MCF 10A (cell line): ENCODE measurements around the gene ABHD3. TPM values are rescaled to one million over a fixed set of nuclear protein-coding genes. Genes with fewer than 3 reads are reported as not detected.
"Not testable (repeated sequence)": the region's sequence is repeated elsewhere in the genome, so short reads cannot be mapped to it uniquely, and the experiment has no call there.

ENCODE experiments used
- BruUV-seq: library from RNA; stranded (reverse); fragments of 400-500 nt; replicated peaks from 2 replicates; lab custom pipeline; 2021; lab: Mats Ljungman, UMichigan
- CTCF ChIA-PET: fragments of 300-600 bp; sonication (Branson Sonifier 250); formaldehyde crosslinking; extraction: SDS; loops from one replicate; lab custom pipeline; 2021; ENCODE audit warnings: antibody characterized with exemption, inconsistent platforms; lab: Yijun Ruan, JAX
- POLR2A ChIA-PET: fragments of 300-600, 350-650 bp; sonication (Branson Sonifier 250); formaldehyde crosslinking; extraction: SDS; loops from one replicate; lab custom pipeline; 2020; ENCODE audit warnings: antibody characterized with exemption, inconsistent platforms; lab: Yijun Ruan, JAX
- DNase-seq: peaks from one replicate; pipeline ENCODE4 v3.0.0-alpha.2; 2018; ENCODE audit not compliant: unreplicated experiment
- H3K27ac Mint-ChIP-seq: one replicate; pipeline ENCODE4 v1.8.0; 2022; ENCODE audit warnings: mild to moderate bottlenecking, low read depth, mixed read lengths; ENCODE audit not compliant: unreplicated experiment
- H3K27me3 Mint-ChIP-seq: one replicate; pipeline ENCODE4 v1.8.0; 2022; ENCODE audit warnings: mixed read lengths; ENCODE audit not compliant: insufficient read depth, unreplicated experiment
- H3K36me3 Mint-ChIP-seq: one replicate; pipeline ENCODE4 v1.8.0; 2022; ENCODE audit warnings: mild to moderate bottlenecking, moderate library complexity, mixed read lengths; ENCODE audit not compliant: insufficient read depth, unreplicated experiment
- H3K4me1 Mint-ChIP-seq: one replicate; pipeline ENCODE4 v1.8.0; 2022; ENCODE audit warnings: mixed read lengths; ENCODE audit not compliant: insufficient read depth, unreplicated experiment
- H3K4me3 Mint-ChIP-seq: one replicate; pipeline ENCODE4 v1.8.0; 2022; ENCODE audit warnings: mild to moderate bottlenecking, moderate library complexity, mixed read lengths; ENCODE audit not compliant: unreplicated experiment
- H3K9me3 Mint-ChIP-seq: one replicate; pipeline ENCODE4 v1.8.0; 2022; ENCODE audit warnings: mixed read lengths; ENCODE audit not compliant: unreplicated experiment
- intact Hi-C: fragments of 100-400 bp; cut with micrococcal nuclease; formaldehyde crosslinking; loops from 2 replicates; pipeline ENCODE4 v1.14.1; 2022
- total RNA-seq: library from RNA; stranded (reverse); gene quantifications from 2 replicates; pipeline ENCODE4 v1.2.3, GENCODE V29; 2022
- TF ChIP-seq, protein P1 (sequence below): fragments of 200-600 bp; IDR thresholded peaks from one replicate; pipeline ENCODE4 v1.8.0; 2022; ENCODE audit warnings: antibody characterized with exemption, mild to moderate bottlenecking; ENCODE audit not compliant: unreplicated experiment

ABHD3 gene
- total RNA-seq, 1 experiment from 2014 or later: 2.9 TPM

GRCh38 chr18:21693322-21693721, 11.3 kb downstream of the ABHD3 start:
- intact Hi-C loops: no loop called here
- H3K36me3 Mint-ChIP-seq: peaks cover 10% of the 10 kb centered on the region
- TF ChIP-seq, protein P1, sequence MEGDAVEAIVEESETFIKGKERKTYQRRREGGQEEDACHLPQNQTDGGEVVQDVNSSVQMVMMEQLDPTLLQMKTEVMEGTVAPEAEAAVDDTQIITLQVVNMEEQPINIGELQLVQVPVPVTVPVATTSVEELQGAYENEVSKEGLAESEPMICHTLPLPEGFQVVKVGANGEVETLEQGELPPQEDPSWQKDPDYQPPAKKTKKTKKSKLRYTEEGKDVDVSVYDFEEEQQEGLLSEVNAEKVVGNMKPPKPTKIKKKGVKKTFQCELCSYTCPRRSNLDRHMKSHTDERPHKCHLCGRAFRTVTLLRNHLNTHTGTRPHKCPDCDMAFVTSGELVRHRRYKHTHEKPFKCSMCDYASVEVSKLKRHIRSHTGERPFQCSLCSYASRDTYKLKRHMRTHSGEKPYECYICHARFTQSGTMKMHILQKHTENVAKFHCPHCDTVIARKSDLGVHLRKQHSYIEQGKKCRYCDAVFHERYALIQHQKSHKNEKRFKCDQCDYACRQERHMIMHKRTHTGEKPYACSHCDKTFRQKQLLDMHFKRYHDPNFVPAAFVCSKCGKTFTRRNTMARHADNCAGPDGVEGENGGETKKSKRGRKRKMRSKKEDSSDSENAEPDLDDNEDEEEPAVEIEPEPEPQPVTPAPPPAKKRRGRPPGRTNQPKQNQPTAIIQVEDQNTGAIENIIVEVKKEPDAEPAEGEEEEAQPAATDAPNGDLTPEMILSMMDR: no peak
- no peak overlapping the region for H3K27ac Mint-ChIP-seq
- H3K9me3 Mint-ChIP-seq: no peaks in the 10 kb centered on the region
- no peaks in the 10 kb centered on the region for H3K27me3 Mint-ChIP-seq
- BruUV-seq: no TSS peak
- H3K4me3 Mint-ChIP-seq: no peak overlapping the region
- ChIA-PET CTCF (interaction anchor here (1.0 kb wide), 1 partner anchor 58 kb away, joined by 4 read pairs; no protein-coding TSS in a partner anchor), POLR2A (interaction anchor here (1.1 to 1.9 kb wide), 2 partner anchors 8 to 10 kb away, joined by 3 to 5 read pairs; no protein-coding TSS in a partner anchor)
- DNase-seq: no peak
- no peaks in the 10 kb centered on the region for H3K4me1 Mint-ChIP-seq

- no peaks in the 10 kb centered on the region for H3K4me1 Mint-ChIP-seq
- POLR2A ChIA-PET: no interaction called here
- DNase-seq: no peak
- no TSS peak for BruUV-seq
- intact Hi-C loops: no loop called here
- H3K9me3 Mint-ChIP-seq: no peaks in the 10 kb centered on the region
- H3K4me3 Mint-ChIP-seq: no peak overlapping the region
- H3K36me3 Mint-ChIP-seq: peaks cover 10% of the 10 kb centered on the region
- no peak overlapping the region for H3K27ac Mint-ChIP-seq
- TF ChIP-seq, protein P1: no peak
- H3K27me3 Mint-ChIP-seq: no peaks in the 10 kb centered on the region
- CTCF ChIA-PET: interaction anchor here (0.6 to 0.7 kb wide), 3 partner anchors 9 to 57 kb away, joined by 3 to 4 read pairs (median 3); no protein-coding TSS in a partner anchor
Measured at GRCh38 chr18:21689736-21690135, 14.8 kb downstream of the ABHD3 start.

- Mint-ChIP-seq H3K4me3 (no peak overlapping the region), H3K9me3 (no peaks in the 10 kb centered on the region), H3K4me1 (no peaks in the 10 kb centered on the region), H3K27me3 (no peaks in the 10 kb centered on the region), H3K27ac (no peak overlapping the region), H3K36me3 (peaks cover 10% of the 10 kb centered on the region)
- intact Hi-C loops: no loop called here
- TF ChIP-seq, protein P1: no peak
- no TSS peak for BruUV-seq
- no peak for DNase-seq
- ChIA-PET CTCF (interaction anchor here (0.6 kb wide), 1 partner anchor 166 kb away, joined by 3 read pairs; no protein-coding TSS in a partner anchor), POLR2A (no interaction called here)
Measured at GRCh38 chr18:21686282-21687105, 18.1 kb downstream of the ABHD3 start.

DNA sequence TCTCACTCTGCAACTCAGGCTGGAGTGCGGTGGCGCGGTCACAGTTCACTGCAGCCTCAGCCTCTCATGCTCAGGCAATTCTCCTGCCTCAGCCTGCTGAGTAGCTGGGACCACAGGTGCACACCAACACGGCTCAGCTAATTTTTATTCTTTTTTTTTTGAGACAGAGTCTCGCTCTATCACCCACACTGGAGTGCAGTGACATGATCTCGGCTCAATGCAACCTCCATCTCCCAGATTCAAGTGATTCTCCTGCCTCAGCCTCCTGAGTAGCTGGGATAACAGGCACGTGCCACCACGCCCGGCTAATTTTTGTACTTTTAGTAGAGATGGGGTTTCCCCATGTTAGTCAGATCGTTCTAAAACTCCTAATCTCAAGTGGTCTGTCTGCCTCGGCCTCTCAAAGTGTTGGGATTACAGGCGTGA, 19.0 kb downstream of the ABHD3 start:
- DNase-seq, BruUV-seq, intact Hi-C loops: not testable (repeated sequence)

More for the DNA sequence above, 19.0 kb downstream of the ABHD3 start:
- H3K36me3 Mint-ChIP-seq, H3K4me3 Mint-ChIP-seq, H3K27ac Mint-ChIP-seq, H3K9me3 Mint-ChIP-seq, H3K27me3 Mint-ChIP-seq, H3K4me1 Mint-ChIP-seq: not testable (repeated sequence)
- ChIA-PET CTCF (interaction anchor here (0.6 to 1.3 kb wide), 2 partner anchors 10 to 73 kb away, joined by 3 read pairs; partner anchors contain the start of gene SNRPD1), POLR2A (interaction anchor here (0.7 to 1.5 kb wide), 3 partner anchors 8 to 85 kb away, joined by 3 to 5 read pairs (median 3); partner anchors contain the start of genes ABHD3 and ESCO1)
